Limb (tissue), 2 donors: ENCODE measurements around the gene UTF1.
A peak's percentile ranks its signal among the peaks of the same experiment; 100 is the strongest.

Experiments
- DNase-seq, 2 donors: peaks; one replicate each; pipeline ENCODE4 v3.0.0-alpha.2; 2016; ENCODE audit errors: extremely low spot score in 2 of 2

Gene UTF1

GRCh38 chr10:133245439-133246235, 15.6 kb downstream of the UTF1 start:
- DNase-seq, result no peak

DNA sequence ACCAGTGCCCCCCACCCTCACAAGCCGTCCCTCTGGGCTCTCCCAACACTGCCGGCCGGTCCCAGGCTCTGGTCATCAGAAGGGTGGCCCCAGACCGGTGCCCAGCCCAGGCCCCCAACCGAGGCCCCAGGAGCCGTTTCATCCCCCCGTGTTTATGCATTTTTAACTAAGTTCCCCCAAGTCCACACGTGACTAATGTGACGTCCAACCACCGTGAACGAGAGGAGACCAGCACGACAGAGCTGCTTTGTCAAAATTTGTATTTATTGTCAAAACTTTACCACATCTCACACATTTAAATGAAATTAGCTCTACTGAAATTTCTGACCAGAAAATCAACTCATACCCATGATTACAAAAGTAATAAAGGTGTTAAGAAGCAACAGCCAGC, 16.2 kb downstream of the UTF1 start:
- no peak for DNase-seq

DNA sequence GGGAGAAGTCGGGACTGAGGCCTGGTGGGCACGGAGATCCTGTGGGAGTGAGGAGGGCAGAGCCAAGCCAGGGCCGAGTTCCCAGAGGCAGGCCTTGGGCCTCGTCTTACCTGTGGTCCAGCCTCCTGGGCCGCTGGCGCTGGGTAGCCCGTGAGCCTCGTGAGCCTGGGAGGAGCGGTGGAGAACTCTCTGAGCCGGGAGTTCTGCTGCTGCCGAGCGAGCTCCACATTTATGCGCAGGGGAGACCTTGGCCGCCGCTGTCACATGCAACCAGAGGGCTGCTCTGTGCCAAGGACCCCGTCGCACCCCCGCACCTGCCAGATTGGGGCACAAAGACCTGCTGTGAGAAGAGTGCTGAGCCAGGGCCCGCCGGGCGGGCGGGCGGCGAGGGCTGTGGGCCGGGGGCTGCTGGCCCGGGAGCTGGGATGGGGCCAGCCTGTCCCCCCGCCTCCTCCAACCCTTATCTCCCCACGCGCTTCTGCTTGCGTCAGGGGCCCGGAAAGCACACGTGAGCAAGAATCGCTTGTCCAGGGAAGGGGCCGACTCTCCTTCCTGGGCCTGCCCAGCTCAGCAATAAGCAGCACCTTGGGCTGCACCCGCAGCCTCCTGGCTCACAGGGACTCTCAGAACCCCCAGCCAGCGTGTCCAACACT, 17.8 kb downstream of the UTF1 start:
- no peak for DNase-seq

- DNase-seq, result no peak
These were observed 18.3 kb downstream of the UTF1 start for GRCh38 chr10:133248334-133248715.

DNA sequence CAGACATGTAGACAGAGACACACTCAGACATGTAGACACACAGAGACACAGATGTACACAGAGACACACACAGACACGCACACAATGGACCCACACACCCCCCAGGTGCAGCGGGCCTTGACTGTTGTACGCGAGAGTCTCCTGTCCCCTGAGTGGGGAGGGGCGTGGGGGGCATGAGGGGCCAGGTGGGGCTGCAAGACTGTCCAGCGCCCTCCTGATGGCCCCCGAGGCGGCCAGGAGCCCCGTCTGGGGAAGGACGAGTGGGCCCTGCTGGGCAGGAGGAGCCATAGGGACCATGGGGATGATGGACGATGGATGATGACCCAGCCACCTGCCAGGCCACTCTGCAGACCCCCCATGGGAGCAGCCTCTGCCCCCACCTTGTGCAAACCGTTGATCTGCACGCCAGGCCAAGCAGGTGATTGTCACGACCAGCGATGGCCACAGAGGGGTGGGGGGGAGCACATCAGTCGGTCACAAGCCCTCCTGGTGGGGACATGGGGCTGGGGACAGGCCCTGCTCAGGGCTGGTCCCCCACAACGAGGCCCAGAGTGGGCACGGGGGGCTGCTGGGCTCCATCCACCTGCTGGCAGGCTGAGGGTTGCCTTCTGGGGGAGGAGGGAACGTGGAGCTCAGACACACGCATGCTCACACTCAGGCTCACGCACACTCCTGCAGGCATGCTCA, 19.2 kb downstream of the UTF1 start:
- DNase-seq, result no peak

DNA sequence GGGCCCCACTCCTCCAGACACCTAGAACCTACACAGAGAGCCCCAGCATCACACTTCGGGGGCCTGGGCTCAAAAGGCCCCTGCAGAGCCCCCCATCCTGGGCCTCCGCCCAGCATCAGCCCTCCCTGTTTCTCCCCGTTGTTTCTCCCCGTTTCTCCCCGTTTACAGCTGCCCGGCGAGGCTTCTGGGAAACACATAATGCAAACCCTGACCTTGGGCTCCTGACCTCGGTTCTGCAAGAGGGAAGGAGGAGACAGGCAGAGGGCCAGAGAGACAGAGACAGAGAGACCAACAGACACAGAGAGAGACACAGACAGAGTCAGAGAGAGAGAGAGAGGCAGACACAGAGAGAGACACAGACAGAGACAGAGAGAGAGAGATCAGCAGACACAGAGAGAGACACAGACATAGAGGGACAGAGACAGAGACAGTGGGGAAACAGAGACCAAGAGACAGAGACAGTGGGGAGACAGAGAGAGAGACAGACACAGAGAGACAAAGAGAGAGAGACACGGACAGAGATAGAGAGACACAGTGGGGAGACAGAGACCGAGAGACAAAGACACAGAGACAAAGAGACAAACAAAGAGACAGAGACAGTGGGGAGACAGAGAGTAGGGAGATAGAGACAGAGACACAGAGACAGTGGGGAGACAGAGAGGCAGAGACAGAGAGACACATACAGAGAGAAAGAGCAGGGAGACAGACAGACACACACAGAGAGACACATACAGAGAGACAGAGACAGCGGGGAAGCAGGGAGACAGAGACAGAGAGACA, 20.1 kb downstream of the UTF1 start:
- no peak for DNase-seq

- no peak for DNase-seq
These were observed 21.6 kb downstream of the UTF1 start for GRCh38 chr10:133251388-133252222.

- DNase-seq, result no peak
These were observed 22.2 kb downstream of the UTF1 start for GRCh38 chr10:133252223-133252552.

DNA sequence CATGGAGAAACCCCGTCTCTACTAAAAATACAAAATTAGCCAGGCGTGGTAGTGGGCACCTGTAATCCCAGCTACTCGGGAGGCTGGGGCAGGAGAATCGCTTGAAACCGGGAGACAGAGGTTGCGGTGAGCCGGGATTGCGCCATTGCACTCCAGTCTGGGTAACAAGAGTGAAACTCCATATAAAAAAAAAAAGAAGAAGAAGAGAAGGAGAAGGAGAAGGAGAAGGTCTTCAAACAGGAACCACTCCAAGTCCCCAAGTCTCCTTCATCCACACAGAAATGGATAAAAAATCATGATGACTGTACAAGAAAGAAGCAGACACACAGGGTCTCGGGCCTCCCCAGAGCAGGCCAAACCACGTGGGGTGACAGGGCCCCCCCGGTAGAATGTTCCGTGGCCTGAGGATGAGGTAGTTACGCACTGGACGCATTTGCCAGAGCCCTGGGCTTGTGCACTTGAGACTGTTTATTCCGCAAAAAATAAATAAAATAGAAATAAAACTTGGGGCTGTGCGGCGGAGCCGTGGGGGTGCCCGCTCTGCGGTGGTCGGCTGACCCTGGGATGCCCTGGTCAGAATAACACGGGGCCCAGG, 23.4 kb downstream of the UTF1 start:
- DNase-seq, result no peak

DNA sequence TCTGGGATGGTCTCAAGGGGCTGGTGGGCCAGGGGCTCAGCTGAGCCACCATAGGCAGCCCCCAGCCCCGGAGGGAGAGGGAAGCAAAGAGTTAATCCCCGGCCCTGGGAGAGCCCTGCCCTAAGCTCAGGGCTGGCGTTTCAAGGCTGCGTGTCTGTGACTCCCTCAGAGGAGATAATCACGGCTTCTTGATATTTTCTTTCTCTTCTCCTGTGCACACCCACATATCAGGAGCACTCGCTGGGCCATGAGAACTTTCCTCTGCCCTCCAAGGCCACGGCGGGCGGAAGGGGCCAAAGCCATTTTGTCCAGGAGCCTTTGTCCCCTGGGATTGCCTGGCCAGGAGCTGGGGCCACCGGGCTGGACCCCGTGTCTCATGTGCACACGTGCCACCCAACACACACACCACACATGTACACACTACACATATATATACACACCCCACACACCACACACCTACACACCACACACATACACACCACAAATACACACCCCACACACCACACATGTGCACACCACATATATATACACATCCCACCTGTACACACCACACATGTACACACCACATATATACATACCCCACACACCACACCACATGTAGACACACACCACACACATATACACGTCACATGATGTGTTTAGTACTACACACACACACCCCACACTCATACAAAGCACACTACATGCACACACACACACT, 24.6 kb downstream of the UTF1 start:
- no peak for DNase-seq

- no peak for DNase-seq
These were observed 25.3 kb downstream of the UTF1 start for GRCh38 chr10:133255323-133255722.

- no peak for DNase-seq
These were observed 27.6 kb downstream of the UTF1 start for GRCh38 chr10:133257489-133258065.

DNA sequence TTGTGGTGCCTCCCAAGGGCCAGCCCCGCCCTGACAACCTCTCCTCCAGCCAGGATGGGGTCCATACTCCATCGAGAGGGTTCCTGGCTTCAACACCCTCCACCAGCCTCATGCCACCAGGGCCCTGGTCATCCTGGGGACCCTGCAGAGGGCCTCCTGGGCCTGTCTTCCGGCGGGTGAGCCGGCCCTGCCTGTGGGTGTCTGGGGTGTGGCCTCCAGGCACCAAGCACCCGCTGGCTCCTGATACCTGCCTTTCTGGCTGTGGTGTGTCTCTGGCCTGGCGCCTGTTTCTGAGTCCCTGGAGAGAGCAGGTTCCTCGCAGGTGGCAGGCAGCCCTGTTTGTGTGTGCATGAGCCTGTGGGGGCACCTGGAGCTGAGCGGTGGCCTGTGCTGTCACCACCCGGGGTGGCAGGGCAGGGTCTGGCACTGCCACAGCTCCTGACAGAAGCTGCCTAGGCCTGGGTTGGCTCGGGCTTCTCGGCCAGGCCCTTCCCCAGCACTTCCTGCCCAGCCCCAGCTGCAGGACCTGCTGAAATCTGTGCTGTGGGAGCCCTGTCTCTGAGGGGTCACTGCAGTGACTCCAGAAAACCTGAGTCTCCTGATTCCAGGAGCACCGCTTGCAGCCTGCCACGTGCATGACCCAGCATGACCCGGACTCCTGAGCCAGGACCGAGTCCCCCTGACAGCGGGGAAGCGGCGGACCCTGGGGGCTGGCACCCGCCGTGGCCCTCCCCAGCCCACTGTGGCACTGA, 28.2 kb downstream of the UTF1 start:
- DNase-seq, result no peak

DNA sequence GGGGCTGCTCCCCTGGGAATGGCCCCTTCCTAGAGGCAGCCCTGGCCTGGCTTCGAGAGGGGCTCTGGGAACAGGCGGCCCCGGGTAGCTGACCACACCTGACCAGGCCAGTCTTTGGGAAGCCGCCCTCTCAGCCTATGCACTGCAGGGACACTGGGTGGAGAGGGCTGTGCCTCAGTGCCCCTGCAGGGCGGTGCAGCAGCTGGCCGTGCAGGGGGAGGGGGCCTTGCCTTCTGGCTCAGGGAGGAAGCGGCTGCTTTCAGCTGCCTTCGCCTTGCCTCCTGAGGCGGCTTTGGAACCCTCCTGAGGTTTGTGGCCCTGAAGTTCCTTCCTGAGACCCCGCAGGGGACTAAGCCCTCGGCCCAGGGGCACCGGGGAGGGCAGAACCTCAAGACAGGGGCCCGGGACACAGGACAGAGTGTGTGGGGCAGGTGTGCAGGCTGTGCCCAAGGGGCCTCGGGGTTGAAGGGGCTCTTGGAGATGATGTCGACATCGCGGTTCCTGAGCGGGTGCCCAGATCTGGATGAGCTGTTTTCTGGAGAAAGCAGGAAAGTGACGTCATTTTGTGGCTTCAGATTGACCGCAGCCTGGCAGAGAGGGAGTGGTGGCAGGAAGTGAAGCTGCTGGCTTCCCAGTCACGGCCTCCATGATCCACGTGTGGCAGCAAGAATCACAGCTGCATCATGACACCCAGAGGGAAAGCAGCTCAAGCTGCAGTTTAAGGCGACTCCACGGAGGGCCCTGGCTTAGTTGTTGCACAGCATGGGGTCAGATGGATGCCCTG, 29.0 kb downstream of the UTF1 start:
- peak in 1 of 2 donors; percentile 64 for DNase-seq

GRCh38 chr10:133259602-133259989, 29.6 kb downstream of the UTF1 start:
- no peak for DNase-seq

DNA sequence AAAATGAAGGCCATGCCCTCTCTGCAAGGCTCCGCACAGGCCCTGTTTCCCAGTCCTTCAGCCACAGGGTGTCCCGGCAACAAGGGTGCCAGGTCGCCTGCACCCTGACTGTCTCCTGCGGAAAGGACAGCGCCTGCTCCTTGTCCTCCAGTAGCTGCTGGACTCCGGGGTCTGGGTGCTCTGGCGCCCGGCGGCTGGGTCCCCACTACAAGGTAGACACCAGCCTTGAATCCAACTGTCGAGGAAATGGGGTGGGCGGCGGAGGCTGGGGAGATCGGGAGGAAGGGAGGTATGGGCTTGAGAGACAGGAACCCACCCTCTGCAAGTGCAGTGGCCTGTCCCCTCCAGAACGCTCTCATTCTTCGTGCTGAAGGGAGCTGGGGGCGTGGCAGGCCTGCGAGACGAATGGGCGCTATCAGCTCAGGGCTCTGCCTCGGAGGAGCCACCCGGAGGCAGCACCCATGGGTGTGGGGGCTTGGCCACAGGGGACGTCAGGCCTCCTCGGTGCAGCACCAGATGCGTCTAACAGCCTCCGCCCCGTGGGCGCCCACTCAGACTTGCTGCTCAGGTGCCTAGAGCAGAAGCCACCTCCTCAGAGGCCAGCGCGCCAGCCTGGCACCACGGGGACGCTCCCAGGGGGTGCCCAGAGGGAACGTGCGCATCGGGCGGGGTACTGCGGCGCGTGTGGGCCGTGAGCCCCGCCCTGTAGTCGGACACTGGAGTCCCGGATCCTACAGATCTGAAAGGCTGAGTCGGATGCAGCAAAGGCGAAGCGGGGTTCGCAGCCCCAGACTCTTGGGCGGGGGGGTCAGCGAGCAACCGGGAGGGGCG, 31.1 kb downstream of the UTF1 start:
- peak in 1 of 2 donors; percentile 69 for DNase-seq

- peak; percentile 42 to 84 for DNase-seq
These were observed 31.8 kb downstream of the UTF1 start for GRCh38 chr10:133261726-133262325.
